HG03025 (cell line): ENCODE measurements around the gene EDN1.

Source experiments
- ATAC-seq: cut with Tn5 transposase; IDR thresholded peaks from one replicate; pipeline ENCODE4 v1.9.1; 2021; ENCODE audit warnings: mild to moderate bottlenecking, moderate library complexity; ENCODE audit not compliant: unreplicated experiment, low FRiP score

EDN1 gene

GRCh38 chr6:12266571-12266970 lies 23.6 kb upstream of the EDN1 start:
- ATAC-seq = no peak

- ATAC-seq = no peak
These were observed 21.1 kb upstream of the EDN1 start for GRCh38 chr6:12269110-12269509.

- ATAC-seq = no peak
These were observed 19.5 kb upstream of the EDN1 start for GRCh38 chr6:12270551-12271230.

- no peak for ATAC-seq
These were observed 18.6 kb upstream of the EDN1 start for GRCh38 chr6:12271594-12271993.

GRCh38 chr6:12271997-12272396 lies 18.2 kb upstream of the EDN1 start:
- no peak for ATAC-seq

GRCh38 chr6:12275107-12275506 lies 15.1 kb upstream of the EDN1 start:
- ATAC-seq = no peak

- no peak for ATAC-seq
These were observed 13.2 kb upstream of the EDN1 start for GRCh38 chr6:12276930-12277315.

GRCh38 chr6:12277386-12277785 lies 12.8 kb upstream of the EDN1 start:
- ATAC-seq = no peak

- ATAC-seq = no peak
These were observed 11.2 kb upstream of the EDN1 start for GRCh38 chr6:12278915-12279314.

- ATAC-seq = no peak
These were observed 10.7 kb upstream of the EDN1 start for GRCh38 chr6:12279322-12280091.

- no peak for ATAC-seq
These were observed 9.7 kb upstream of the EDN1 start for GRCh38 chr6:12280458-12280857.

- no peak for ATAC-seq
These were observed 9.3 kb upstream of the EDN1 start for GRCh38 chr6:12280902-12281301.

GRCh38 chr6:12283904-12284303 lies 6.3 kb upstream of the EDN1 start:
- ATAC-seq = no peak

GRCh38 chr6:12286373-12287110 lies 3.6 kb upstream of the EDN1 start:
- ATAC-seq = no peak

- ATAC-seq = no peak
These were observed 1.9 kb upstream of the EDN1 start for GRCh38 chr6:12288211-12288618.

- no peak for ATAC-seq
These were observed 1.2 kb upstream of the EDN1 start for GRCh38 chr6:12288914-12289313.

- ATAC-seq = no peak
These were observed 719 bp upstream of the EDN1 start for GRCh38 chr6:12289365-12289919.

- ATAC-seq = no peak
These were observed 1.1 kb downstream of the EDN1 start for GRCh38 chr6:12291071-12291838.

GRCh38 chr6:12291839-12292604 lies 1.9 kb downstream of the EDN1 start:
- ATAC-seq = no peak
